OCI-LY7 (cell line): ENCODE results near the gene EIF2S2. TPM values are rescaled to one million over a fixed set of nuclear protein-coding genes. Genes with fewer than 3 reads are reported as not detected.
"Not testable (repeated sequence)": the region's sequence is repeated elsewhere in the genome, so short reads cannot be mapped to it uniquely, and the experiment has no call there.

Experiments used
- BruUV-seq: library from RNA; stranded (reverse); fragments of 400-500 nt; replicated peaks from 2 replicates; lab custom pipeline; 2021; lab: Mats Ljungman, UMichigan
- CTCF ChIA-PET: fragments of 300-600 bp; sonication (Branson Sonifier 250); formaldehyde crosslinking; loops from one replicate; lab custom pipeline; 2022; ENCODE audit warnings: antibody characterized with exemption; ENCODE audit not compliant: unreplicated experiment; lab: Charles Lee
- POLR2A ChIA-PET: fragments of 300-600 bp; sonication (Branson Sonifier 250); formaldehyde crosslinking; loops from one replicate; lab custom pipeline; 2022; ENCODE audit warnings: antibody characterized with exemption; lab: Charles Lee
- DNase-seq: peaks from one replicate; pipeline ENCODE4 v3.0.0-alpha.2; 2015; ENCODE audit warnings: low spot score
- H2AFZ ChIP-seq: fragments of 200-600 bp; sonication (generic), shearing (Covaris generic); 2 replicates; pipeline ENCODE4 v1.6.1; 2014; ENCODE audit warnings: mild to moderate bottlenecking, antibody characterized with exemption, low read length, moderate library complexity
- H3K27ac ChIP-seq: fragments of 200-600 bp; sonication (generic); 2 replicates; pipeline ENCODE4 v1.5.1; 2014; ENCODE audit warnings: mixed run types, low read depth, mild to moderate bottlenecking, moderate library complexity, low read length, inconsistent platforms; ENCODE audit not compliant: poor library complexity, severe bottlenecking
- H3K36me3 ChIP-seq: fragments of 200-600 bp; sonication (generic); 2 replicates; pipeline ENCODE4 v1.6.1; 2014; ENCODE audit warnings: mild to moderate bottlenecking, antibody characterized with exemption, low read length, moderate library complexity, mixed read lengths; ENCODE audit not compliant: insufficient read depth
- H3K4me1 ChIP-seq: fragments of 200-600 bp; sonication (generic); 2 replicates; pipeline ENCODE4 v1.5.1; 2014; ENCODE audit warnings: mild to moderate bottlenecking, low read length; ENCODE audit not compliant: insufficient read depth, poor library complexity, severe bottlenecking
- H3K4me2 ChIP-seq: fragments of 200-600 bp; sonication (generic); 2 replicates; pipeline ENCODE4 v1.6.1; 2014; ENCODE audit warnings: mild to moderate bottlenecking, low read length
- H3K4me3 ChIP-seq: fragments of 200-600 bp; sonication (generic); 2 replicates; pipeline ENCODE4 v1.5.1; 2014; ENCODE audit warnings: mild to moderate bottlenecking, low read depth, low read length; ENCODE audit not compliant: poor library complexity, severe bottlenecking
- H3K79me2 ChIP-seq: fragments of 200-600 bp; sonication (generic); 2 replicates; pipeline ENCODE4 v1.6.1; 2016; ENCODE audit warnings: low read depth, mild to moderate bottlenecking, low read length, moderate library complexity, mixed read lengths; ENCODE audit not compliant: insufficient read depth
- H3K9me2 ChIP-seq: fragments of 200-600 bp; sonication (generic); 2 replicates; pipeline ENCODE4 v1.6.1; 2016; ENCODE audit warnings: mild to moderate bottlenecking, low read length, mixed read lengths; ENCODE audit not compliant: insufficient read depth
- H3K9me3 ChIP-seq: fragments of 200-600 bp; sonication (generic); 2 replicates; pipeline ENCODE4 v1.6.1; 2014; ENCODE audit warnings: mild to moderate bottlenecking, mixed run types, low read length, mixed read lengths
- H4K20me1 ChIP-seq: fragments of 200-600 bp; sonication (generic); 2 replicates; pipeline ENCODE4 v1.6.1; 2014; ENCODE audit warnings: mild to moderate bottlenecking, antibody characterized with exemption, low read length, moderate library complexity, mixed read lengths; ENCODE audit not compliant: insufficient read depth
- EZH2phosphoT487 ChIP-seq: fragments of 200-600 bp; sonication (generic); IDR thresholded peaks from 2 replicates; pipeline ENCODE4 v1.6.1; 2018; ENCODE audit warnings: low read depth, borderline replicate concordance, mild to moderate bottlenecking, mixed run types, antibody characterized with exemption, low read length, moderate library complexity, mixed read lengths
- intact Hi-C: fragments of 100-400 bp; cut with micrococcal nuclease; formaldehyde crosslinking; loops from one replicate; pipeline ENCODE4 v1.10.0; 2022; ENCODE audit not compliant: unreplicated experiment
- total RNA-seq, 2 experiments: library from RNA; depleted of rRNA in 1 of 2; stranded (reverse); fragments of >200 nt in 1 of 2; shearing (Covaris generic) in 1 of 2; gene quantifications; 2 replicates each; pipeline ENCODE4 v1.2.3, GENCODE V29; 2014 to 2022
- TF ChIP-seq, protein P1 (sequence below): fragments of 200-600 bp; sonication (generic); conservative IDR thresholded peaks from 2 replicates; pipeline ENCODE4 v1.5.1; 2014; ENCODE audit warnings: mild to moderate bottlenecking, antibody characterized with exemption, low read length, moderate library complexity, mixed read lengths

Gene EIF2S2
- total RNA-seq, 2 experiments from 2014 or later = 104 to 130 TPM

DNA sequence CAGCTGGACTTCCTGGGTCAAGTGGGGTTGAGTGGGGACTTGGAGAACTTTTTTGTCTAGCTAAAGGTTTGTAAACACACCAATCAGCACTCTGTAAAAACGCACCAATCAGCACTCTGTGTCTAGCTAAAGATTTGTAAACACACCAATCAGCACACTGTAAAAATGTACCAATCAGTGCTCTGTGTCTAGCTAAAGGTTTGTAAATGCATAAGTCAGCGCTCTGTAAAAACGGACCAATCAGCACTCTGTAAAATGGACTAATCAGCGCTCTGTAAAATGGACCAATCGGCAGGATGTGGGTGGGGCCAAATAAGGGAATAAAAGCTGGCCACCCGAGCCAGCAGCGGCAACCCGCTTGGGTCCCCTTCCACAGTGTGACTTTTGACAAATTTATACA, 40.0 kb upstream of the EIF2S2 start:
- BruUV-seq, intact Hi-C loops, H3K27ac ChIP-seq, H3K4me1 ChIP-seq, CTCF ChIA-PET, H3K9me3 ChIP-seq, H3K9me2 ChIP-seq, H3K79me2 ChIP-seq, H3K4me2 ChIP-seq, DNase-seq, H3K36me3 ChIP-seq, H4K20me1 ChIP-seq, H3K4me3 ChIP-seq, H2AFZ ChIP-seq, POLR2A ChIA-PET: not testable (repeated sequence)

DNA sequence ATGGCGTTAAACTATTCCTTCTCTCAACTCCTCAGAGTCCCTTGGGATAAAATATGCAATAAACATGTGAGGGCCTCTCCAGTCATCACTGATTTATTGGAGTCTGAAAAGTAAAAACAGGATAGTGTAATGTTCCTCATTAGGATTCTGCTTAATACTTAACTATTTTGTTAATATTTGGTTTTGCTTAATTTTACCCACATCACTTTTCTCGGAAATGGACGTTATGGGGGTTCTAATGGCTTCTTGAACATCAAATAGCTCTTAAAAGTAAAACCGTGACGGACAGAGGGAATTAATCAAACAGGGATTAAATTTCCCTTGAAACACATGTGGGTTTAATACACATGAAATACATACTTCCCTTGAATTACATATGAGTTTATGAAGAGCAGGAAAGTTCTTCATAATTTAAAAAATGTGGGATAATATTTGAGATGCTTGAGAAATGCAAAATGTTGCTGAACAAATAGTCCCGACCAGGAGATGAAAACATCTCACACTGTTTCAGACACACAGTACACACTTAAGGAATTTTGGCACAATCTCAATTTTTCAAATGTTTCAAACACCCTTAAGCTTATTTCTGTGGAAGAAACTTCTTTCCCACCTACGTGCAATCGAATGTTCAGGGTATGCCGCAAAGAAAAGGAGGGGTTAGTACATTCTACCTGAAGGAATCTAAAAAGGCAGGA, 38.4 kb upstream of the EIF2S2 start:
- no peak overlapping the region for H2AFZ ChIP-seq
- TF ChIP-seq, protein P1, sequence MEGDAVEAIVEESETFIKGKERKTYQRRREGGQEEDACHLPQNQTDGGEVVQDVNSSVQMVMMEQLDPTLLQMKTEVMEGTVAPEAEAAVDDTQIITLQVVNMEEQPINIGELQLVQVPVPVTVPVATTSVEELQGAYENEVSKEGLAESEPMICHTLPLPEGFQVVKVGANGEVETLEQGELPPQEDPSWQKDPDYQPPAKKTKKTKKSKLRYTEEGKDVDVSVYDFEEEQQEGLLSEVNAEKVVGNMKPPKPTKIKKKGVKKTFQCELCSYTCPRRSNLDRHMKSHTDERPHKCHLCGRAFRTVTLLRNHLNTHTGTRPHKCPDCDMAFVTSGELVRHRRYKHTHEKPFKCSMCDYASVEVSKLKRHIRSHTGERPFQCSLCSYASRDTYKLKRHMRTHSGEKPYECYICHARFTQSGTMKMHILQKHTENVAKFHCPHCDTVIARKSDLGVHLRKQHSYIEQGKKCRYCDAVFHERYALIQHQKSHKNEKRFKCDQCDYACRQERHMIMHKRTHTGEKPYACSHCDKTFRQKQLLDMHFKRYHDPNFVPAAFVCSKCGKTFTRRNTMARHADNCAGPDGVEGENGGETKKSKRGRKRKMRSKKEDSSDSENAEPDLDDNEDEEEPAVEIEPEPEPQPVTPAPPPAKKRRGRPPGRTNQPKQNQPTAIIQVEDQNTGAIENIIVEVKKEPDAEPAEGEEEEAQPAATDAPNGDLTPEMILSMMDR = no peak
- no peaks in the 10 kb centered on the region for H3K36me3 ChIP-seq
- no peaks in the 10 kb centered on the region for H3K9me2 ChIP-seq
- H3K4me1 ChIP-seq = no peaks in the 10 kb centered on the region
- H4K20me1 ChIP-seq = no peaks in the 10 kb centered on the region
- intact Hi-C loops = no loop called here
- H3K9me3 ChIP-seq = no peaks in the 10 kb centered on the region
- CTCF ChIA-PET = no interaction called here
- no TSS peak for BruUV-seq
- H3K4me3 ChIP-seq = no peak overlapping the region
- POLR2A ChIA-PET = interaction anchor here (0.6 kb wide), 1 partner anchor 946 kb away, joined by 3 read pairs; no protein-coding TSS in a partner anchor
- H3K79me2 ChIP-seq = no peaks in the 10 kb centered on the region
- no peak for DNase-seq
- no peak overlapping the region for H3K27ac ChIP-seq
- H3K4me2 ChIP-seq = no peak overlapping the region

DNA sequence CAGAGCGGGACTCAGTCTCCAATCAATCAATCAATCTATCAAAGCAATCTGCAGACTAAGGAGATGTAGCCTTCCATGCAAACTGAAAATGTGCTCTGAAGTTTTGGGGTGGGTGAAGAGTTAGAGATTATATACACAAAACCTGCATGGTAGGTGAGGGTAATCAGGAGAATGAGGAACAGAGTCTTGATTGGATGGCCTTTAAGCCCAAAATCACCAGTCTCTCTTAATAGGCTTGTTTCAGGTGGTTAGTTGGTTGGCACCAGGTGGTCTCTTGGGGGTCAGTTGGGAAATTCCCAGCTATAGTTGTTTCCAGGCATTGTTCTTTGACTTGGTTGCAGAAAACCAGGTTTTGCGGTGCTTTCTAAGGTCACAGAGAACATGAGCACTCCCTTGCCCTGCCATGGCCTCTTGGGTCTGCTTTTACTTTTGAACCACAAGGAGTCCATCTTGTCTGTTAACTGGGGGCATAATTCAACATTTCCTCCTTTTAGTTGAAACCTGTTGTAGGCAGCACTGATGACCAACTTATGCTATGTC, 33.3 kb upstream of the EIF2S2 start:
- ChIA-PET CTCF (no interaction called here), POLR2A (no interaction called here)
- no peaks in the 10 kb centered on the region for H3K9me2 ChIP-seq
- H3K4me2 ChIP-seq = no peak overlapping the region
- H2AFZ ChIP-seq = no peak overlapping the region
- no peak for TF ChIP-seq EZH2phosphoT487
- TF ChIP-seq, protein P1 = no peak
- DNase-seq = no peak
- no peaks in the 10 kb centered on the region for H4K20me1 ChIP-seq
- BruUV-seq = no TSS peak
- intact Hi-C loops = no loop called here
- no peak overlapping the region for H3K27ac ChIP-seq
- no peaks in the 10 kb centered on the region for H3K4me1 ChIP-seq
- no peaks in the 10 kb centered on the region for H3K9me3 ChIP-seq
- no peaks in the 10 kb centered on the region for H3K79me2 ChIP-seq
- no peak overlapping the region for H3K4me3 ChIP-seq
- H3K36me3 ChIP-seq = no peaks in the 10 kb centered on the region
